HEK293 (cell line): ENCODE data around the gene EYS.

ENCODE experiments used
- GLI4 ChIP-seq: fragments of 450-650 bp; formaldehyde crosslinking; IDR thresholded peaks from 2 replicates; pipeline ENCODE4 v1.5.1; 2016; ENCODE audit warnings: missing biosample characterization, missing genetic modification characterization
- OVOL3 ChIP-seq: fragments of 450-650 bp; formaldehyde crosslinking; IDR thresholded peaks from 2 replicates; pipeline ENCODE4 v1.5.1; 2016; ENCODE audit warnings: missing biosample characterization, missing genetic modification characterization
- PRDM1 ChIP-seq: fragments of 450-650 bp; formaldehyde crosslinking; IDR thresholded peaks from 2 replicates; pipeline ENCODE4; 2016; ENCODE audit warnings: missing biosample characterization, missing genetic modification characterization
- SCRT2 ChIP-seq: fragments of 450-650 bp; formaldehyde crosslinking; IDR thresholded peaks from 2 replicates; pipeline ENCODE4 v1.5.1; 2016; ENCODE audit warnings: missing biosample characterization, missing genetic modification characterization
- SP2 ChIP-seq: fragments of 450-650 bp; formaldehyde crosslinking; IDR thresholded peaks from 2 replicates; pipeline ENCODE4 v1.5.1; 2016; ENCODE audit warnings: missing biosample characterization, missing genetic modification characterization
- ZBTB10 ChIP-seq: fragments of 450-650 bp; formaldehyde crosslinking; IDR thresholded peaks from 2 replicates; pipeline ENCODE4 v1.5.1; 2016; ENCODE audit warnings: missing biosample characterization, missing genetic modification characterization
- ZNF239 ChIP-seq: fragments of 450-650 bp; formaldehyde crosslinking; IDR thresholded peaks from 2 replicates; pipeline ENCODE4 v1.5.1; 2016; ENCODE audit warnings: missing biosample characterization, missing genetic modification characterization
- ZNF335 ChIP-seq: fragments of 450-650 bp; formaldehyde crosslinking; conservative IDR thresholded peaks from 2 replicates; pipeline ENCODE4 v1.5.1; 2016; ENCODE audit warnings: missing biosample characterization, missing genetic modification characterization
- ZXDB ChIP-seq: fragments of 450-650 bp; formaldehyde crosslinking; IDR thresholded peaks from 2 replicates; pipeline ENCODE4 v1.5.1; 2016; ENCODE audit warnings: missing biosample characterization, missing genetic modification characterization
- TF ChIP-seq, protein P1 (sequence below): fragments of 450-650 bp; formaldehyde crosslinking; IDR thresholded peaks from 2 replicates; pipeline ENCODE4 v1.5.1; 2016; ENCODE audit warnings: missing biosample characterization, missing genetic modification characterization
- TF ChIP-seq, protein P2 (sequence below): fragments of 450-650 bp; formaldehyde crosslinking; IDR thresholded peaks from 2 replicates; pipeline ENCODE4 v1.5.1; 2016; ENCODE audit warnings: missing biosample characterization, missing genetic modification characterization

DNA sequence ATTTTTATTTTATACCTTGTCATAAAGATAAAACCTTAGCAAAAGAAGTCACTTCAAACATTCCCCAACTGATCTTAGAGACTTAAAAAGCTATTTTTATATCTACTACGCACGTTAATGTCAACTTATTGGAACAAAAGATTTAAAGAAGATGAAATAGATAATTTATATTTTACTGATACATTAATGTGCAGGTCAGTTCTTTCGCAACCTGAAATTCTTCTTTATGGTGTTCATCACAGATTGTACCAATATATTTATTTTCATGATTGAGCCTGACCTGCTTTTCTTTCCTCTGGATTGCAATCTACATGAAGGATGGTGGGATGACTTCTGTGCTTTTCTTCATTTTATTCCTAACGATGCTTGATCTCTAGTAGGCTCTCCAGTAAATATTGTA lies 1475.1 kb downstream of the EYS start:
- TF ChIP-seq, protein P1, sequence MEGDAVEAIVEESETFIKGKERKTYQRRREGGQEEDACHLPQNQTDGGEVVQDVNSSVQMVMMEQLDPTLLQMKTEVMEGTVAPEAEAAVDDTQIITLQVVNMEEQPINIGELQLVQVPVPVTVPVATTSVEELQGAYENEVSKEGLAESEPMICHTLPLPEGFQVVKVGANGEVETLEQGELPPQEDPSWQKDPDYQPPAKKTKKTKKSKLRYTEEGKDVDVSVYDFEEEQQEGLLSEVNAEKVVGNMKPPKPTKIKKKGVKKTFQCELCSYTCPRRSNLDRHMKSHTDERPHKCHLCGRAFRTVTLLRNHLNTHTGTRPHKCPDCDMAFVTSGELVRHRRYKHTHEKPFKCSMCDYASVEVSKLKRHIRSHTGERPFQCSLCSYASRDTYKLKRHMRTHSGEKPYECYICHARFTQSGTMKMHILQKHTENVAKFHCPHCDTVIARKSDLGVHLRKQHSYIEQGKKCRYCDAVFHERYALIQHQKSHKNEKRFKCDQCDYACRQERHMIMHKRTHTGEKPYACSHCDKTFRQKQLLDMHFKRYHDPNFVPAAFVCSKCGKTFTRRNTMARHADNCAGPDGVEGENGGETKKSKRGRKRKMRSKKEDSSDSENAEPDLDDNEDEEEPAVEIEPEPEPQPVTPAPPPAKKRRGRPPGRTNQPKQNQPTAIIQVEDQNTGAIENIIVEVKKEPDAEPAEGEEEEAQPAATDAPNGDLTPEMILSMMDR (tag by site-specific recombination), result no peak
- TF ChIP-seq SCRT2 (no peak), SP2 (tag by site-specific recombination) (no peak), PRDM1 (no peak), GLI4 (tag by site-specific recombination) (no peak), ZNF239 (tag by site-specific recombination) (no peak), OVOL3 (tag by site-specific recombination) (no peak), ZNF335 (tag by site-specific recombination) (no peak), ZBTB10 (no peak), ZXDB (tag by site-specific recombination) (no peak)
- TF ChIP-seq, protein P2, sequence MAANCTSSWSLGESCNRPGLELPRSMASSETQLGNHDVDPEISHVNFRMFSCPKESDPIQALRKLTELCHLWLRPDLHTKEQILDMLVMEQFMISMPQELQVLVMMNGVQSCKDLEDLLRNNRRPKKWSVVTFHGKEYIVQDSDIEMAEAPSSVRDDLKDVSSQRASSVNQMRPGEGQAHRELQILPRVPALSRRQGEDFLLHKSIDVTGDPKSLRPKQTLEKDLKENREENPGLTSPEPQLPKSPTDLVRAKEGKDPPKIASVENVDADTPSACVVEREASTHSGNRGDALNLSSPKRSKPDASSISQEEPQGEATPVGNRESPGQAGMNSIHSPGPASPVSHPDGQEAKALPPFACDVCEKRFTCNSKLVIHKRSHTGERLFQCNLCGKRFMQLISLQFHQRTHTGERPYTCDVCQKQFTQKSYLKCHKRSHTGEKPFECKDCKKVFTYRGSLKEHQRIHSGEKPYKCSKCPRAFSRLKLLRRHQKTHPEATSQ (tag by site-specific recombination), result no peak
